Neuronal stem cell (in vitro differentiated cells): ENCODE results near the gene PRTG.

ENCODE experiments used
- DNase-seq: peaks from one replicate; pipeline ENCODE4 v3.0.0-alpha.2; 2013; ENCODE audit warnings: low spot score
- H2AFZ ChIP-seq: one replicate; pipeline ENCODE4 v1.6.1; 2013; ENCODE audit warnings: mild to moderate bottlenecking, low read length, inconsistent platforms
- H2AK5ac ChIP-seq: 2 replicates; pipeline ENCODE4 v1.6.1; 2013; ENCODE audit warnings: low read depth, mild to moderate bottlenecking, inconsistent platforms, low read length, moderate library complexity, mixed read lengths
- H2BK120ac ChIP-seq: 2 replicates; pipeline ENCODE4 v1.6.1; 2013; ENCODE audit warnings: low read depth, mild to moderate bottlenecking, inconsistent platforms, low read length, moderate library complexity, mixed read lengths
- H2BK12ac ChIP-seq: one replicate; pipeline ENCODE4 v1.6.1; 2013; ENCODE audit warnings: low read length, inconsistent platforms
- H2BK15ac ChIP-seq: 2 replicates; pipeline ENCODE4 v1.6.1; 2013; ENCODE audit warnings: mild to moderate bottlenecking, low read length, inconsistent platforms, mixed read lengths
- H2BK5ac ChIP-seq: one replicate; pipeline ENCODE4 v1.6.1; 2013; ENCODE audit warnings: inconsistent platforms, mild to moderate bottlenecking, low read length, moderate library complexity
- H3K14ac ChIP-seq: one replicate; pipeline ENCODE4 v1.6.1; 2013; ENCODE audit warnings: low read length, inconsistent platforms
- H3K18ac ChIP-seq: 2 replicates; pipeline ENCODE4 v1.6.1; 2013; ENCODE audit warnings: low read length, inconsistent platforms
- H3K23ac ChIP-seq: 2 replicates; pipeline ENCODE4 v1.6.1; 2013; ENCODE audit warnings: low read depth, mild to moderate bottlenecking, mixed read lengths, low read length, inconsistent platforms; ENCODE audit not compliant: poor library complexity
- H3K27ac ChIP-seq: replicated peaks from 3 replicates; pipeline ENCODE4 v1.5.1; 2013; ENCODE audit warnings: low read length, inconsistent platforms
- H3K27me3 ChIP-seq, 3 experiments: 2 replicates each; pipeline ENCODE4 v1.6.1; 2013; ENCODE audit warnings: low read length in 3 of 3, mild to moderate bottlenecking in 2 of 3, inconsistent platforms in 1 of 3, low read depth in 1 of 3, mixed read lengths in 1 of 3, moderate library complexity in 1 of 3; ENCODE audit not compliant: control insufficient read depth in 3 of 3, insufficient read depth in 3 of 3
- H3K36me3 ChIP-seq, 2 donors: replicated peaks in 1 of 2; 2 replicates each; pipeline ENCODE4 v1.6.1; 2013; ENCODE audit warnings: low read length in 2 of 2; ENCODE audit not compliant: control insufficient read depth in 2 of 2, insufficient read depth in 2 of 2
- H3K4ac ChIP-seq: 2 replicates; pipeline ENCODE4 v1.6.1; 2013; ENCODE audit warnings: inconsistent platforms, mild to moderate bottlenecking, low read length, moderate library complexity
- H3K4me1 ChIP-seq, 2 donors: 1 replicate in 1 of 2; 2 replicates in 1 of 2; pipeline ENCODE4 v1.6.1; 2013; ENCODE audit warnings: low read length in 2 of 2, low read depth in 1 of 2; ENCODE audit not compliant: control insufficient read depth in 2 of 2, insufficient read depth in 1 of 2
- H3K4me2 ChIP-seq: one replicate; pipeline ENCODE4 v1.6.1; 2013; ENCODE audit warnings: mild to moderate bottlenecking, low read length, inconsistent platforms; ENCODE audit not compliant: insufficient read depth, poor library complexity, severe bottlenecking
- H3K4me3 ChIP-seq, 2 donors: 2 replicates each; pipeline ENCODE4 v1.5.1; 2013; ENCODE audit warnings: low read length in 2 of 2, mild to moderate bottlenecking in 2 of 2, inconsistent platforms in 1 of 2, moderate library complexity in 1 of 2
- H3K79me1 ChIP-seq: one replicate; pipeline ENCODE4 v1.6.1; 2013; ENCODE audit warnings: low read depth, mild to moderate bottlenecking, inconsistent platforms, low read length, moderate library complexity
- H3K9ac ChIP-seq: one replicate; pipeline ENCODE4 v1.6.1; 2013; ENCODE audit warnings: mild to moderate bottlenecking, low read depth, low read length, inconsistent platforms; ENCODE audit not compliant: poor library complexity
- H3K9me3 ChIP-seq, 2 donors: replicated peaks in 1 of 2; 2 replicates each; pipeline versions ENCODE3 to v1.6.1; 2013; ENCODE audit warnings: low read length in 2 of 2, mild to moderate bottlenecking in 2 of 2, inconsistent platforms in 1 of 2, low read depth in 1 of 2, mixed read lengths in 1 of 2, moderate library complexity in 1 of 2; ENCODE audit not compliant: control insufficient read depth in 2 of 2, insufficient read depth in 1 of 2
- H4K8ac ChIP-seq: one replicate; pipeline ENCODE4 v1.6.1; 2013; ENCODE audit warnings: low read depth, mild to moderate bottlenecking, inconsistent platforms, low read length, moderate library complexity
- H4K91ac ChIP-seq: one replicate; pipeline ENCODE4 v1.6.1; 2013; ENCODE audit warnings: low read length, low read depth, mild to moderate bottlenecking, inconsistent platforms; ENCODE audit not compliant: poor library complexity
- WGBS, 2 donors: extraction: QIAGEN DNeasy Blood & Tissue Kit; methylation state at CpG; one replicate each; pipeline ENCODE4 v1.1.7; 2013; ENCODE audit warnings: missing lambda C conversion rate in 2 of 2, mixed read lengths in 1 of 2; ENCODE audit not compliant: insufficient read length in 2 of 2, insufficient replicate concordance in 1 of 2; ENCODE audit errors: extremely low coverage in 2 of 2; 5-methylcytosine and 5-hydroxymethylcytosine counted together

Gene PRTG

DNA sequence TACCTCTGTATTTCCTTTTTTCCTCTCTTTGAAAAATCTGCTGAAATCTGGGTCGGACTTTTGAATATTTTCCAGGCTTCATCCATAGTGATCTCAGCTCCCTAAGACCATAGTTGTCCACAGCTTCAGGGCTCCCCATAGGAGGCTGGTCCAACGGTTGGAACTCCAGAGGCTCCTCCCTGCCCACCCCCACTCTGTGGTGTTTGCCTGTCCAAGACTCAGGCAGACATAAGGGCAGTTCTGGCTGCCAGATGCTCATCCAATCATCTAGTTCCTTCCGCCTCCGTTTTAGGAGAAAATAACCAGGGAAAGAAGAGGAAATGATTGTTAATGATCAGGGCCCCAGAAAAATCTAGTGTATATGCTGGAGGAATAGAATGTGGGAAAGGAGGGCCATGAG is 27.9 kb upstream of the PRTG start:
- no peak overlapping the region for H3K18ac ChIP-seq
- H3K14ac ChIP-seq, result no peak overlapping the region
- no peak overlapping the region for H3K27ac ChIP-seq
- no peak overlapping the region for H2BK120ac ChIP-seq
- no peak overlapping the region for H2BK12ac ChIP-seq
- H3K9me3 ChIP-seq, result no peaks in the 10 kb centered on the region
- no peak overlapping the region for H3K23ac ChIP-seq
- no peak overlapping the region for H3K9ac ChIP-seq
- H3K4me3 ChIP-seq, result no peak overlapping the region
- H3K27me3 ChIP-seq, result no peaks in the 10 kb centered on the region
- H3K4me2 ChIP-seq, result no peak overlapping the region
- H2AFZ ChIP-seq, result peak overlapping the region; percentile 44
- no peak for DNase-seq
- no peak overlapping the region for H2BK15ac ChIP-seq
- no peaks in the 10 kb centered on the region for H3K79me1 ChIP-seq
- H2AK5ac ChIP-seq, result no peak overlapping the region
- no peak overlapping the region for H4K8ac ChIP-seq
- H3K4ac ChIP-seq, result no peak overlapping the region
- H3K4me1 ChIP-seq, result peaks cover 24 to 33% of the 10 kb centered on the region in 2 donors
- H2BK5ac ChIP-seq, result no peak overlapping the region
- no peaks in the 10 kb centered on the region for H3K36me3 ChIP-seq
- WGBS, 2 donors, result no CpG with 5 or more reads among the region's 4 CpGs
- no peak overlapping the region for H4K91ac ChIP-seq

- WGBS, 2 donors, result no CpG with 5 or more reads among the region's 4 CpGs
- Histone ChIP-seq H3K4me1 (peaks cover 21 to 30% of the 10 kb centered on the region in 2 donors), H2BK15ac (no peak overlapping the region), H3K27ac (no peak overlapping the region), H3K27me3 (no peaks in the 10 kb centered on the region), H3K18ac (no peak overlapping the region), H3K4ac (no peak overlapping the region), H2BK5ac (no peak overlapping the region), H3K14ac (no peak overlapping the region), H3K36me3 (no peaks in the 10 kb centered on the region), H2BK120ac (no peak overlapping the region), H2BK12ac (no peak overlapping the region), H3K9me3 (no peaks in the 10 kb centered on the region), H3K79me1 (no peaks in the 10 kb centered on the region), H3K4me2 (no peak overlapping the region), H3K9ac (no peak overlapping the region), H4K91ac (no peak overlapping the region), H3K23ac (no peak overlapping the region), H2AK5ac (no peak overlapping the region), H3K4me3 (no peak overlapping the region), H2AFZ (no peak overlapping the region), H4K8ac (no peak overlapping the region)
- no peak for DNase-seq
These were observed 27.3 kb upstream of the PRTG start for GRCh38 chr15:55770261-55770660.

- H3K4me1 ChIP-seq, result peaks cover 15 to 18% of the 10 kb centered on the region in 2 donors
- DNase-seq, result peak; percentile 48
- no peak overlapping the region for H3K23ac ChIP-seq
- no peak overlapping the region for H2AFZ ChIP-seq
- no peak overlapping the region for H3K4ac ChIP-seq
- no peaks in the 10 kb centered on the region for H3K36me3 ChIP-seq
- no peak overlapping the region for H2BK15ac ChIP-seq
- no CpG with 5 or more reads among the region's 10 CpGs for WGBS, 2 donors
- H3K4me3 ChIP-seq, result no peak overlapping the region
- H2BK5ac ChIP-seq, result no peak overlapping the region
- H4K8ac ChIP-seq, result no peak overlapping the region
- peak overlapping the region; percentile 47 for H3K27ac ChIP-seq
- no peaks in the 10 kb centered on the region for H3K79me1 ChIP-seq
- no peak overlapping the region for H4K91ac ChIP-seq
- no peak overlapping the region for H2BK12ac ChIP-seq
- no peak overlapping the region for H2AK5ac ChIP-seq
- H2BK120ac ChIP-seq, result no peak overlapping the region
- H3K14ac ChIP-seq, result no peak overlapping the region
- no peak overlapping the region for H3K4me2 ChIP-seq
- H3K18ac ChIP-seq, result no peak overlapping the region
- H3K9ac ChIP-seq, result no peak overlapping the region
- no peaks in the 10 kb centered on the region for H3K27me3 ChIP-seq
- H3K9me3 ChIP-seq, result no peaks in the 10 kb centered on the region
These were observed 25.8 kb upstream of the PRTG start for GRCh38 chr15:55768670-55769185.

DNA sequence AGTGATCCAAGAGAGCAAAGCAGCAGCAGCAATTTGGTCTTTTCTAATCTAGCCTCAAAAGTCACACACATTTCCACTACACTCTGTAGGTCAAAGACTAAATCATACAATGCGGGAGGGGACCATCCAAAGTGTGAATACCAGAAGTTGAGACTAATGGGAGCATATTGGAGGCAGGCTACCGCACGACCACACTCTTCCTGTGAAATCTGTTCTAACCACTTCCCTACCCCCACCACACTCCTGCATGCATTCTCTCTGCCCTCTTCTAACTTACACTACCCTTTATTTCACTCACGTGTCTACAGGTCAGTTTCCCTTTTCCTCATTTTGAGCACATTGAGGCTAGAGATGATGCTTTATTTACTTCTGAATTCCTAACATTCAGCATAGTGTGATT is 23.7 kb upstream of the PRTG start:
- no peak overlapping the region for H4K8ac ChIP-seq
- H4K91ac ChIP-seq, result no peak overlapping the region
- H2AK5ac ChIP-seq, result no peak overlapping the region
- no peak overlapping the region for H3K14ac ChIP-seq
- peak overlapping the region; percentile 42 for H2AFZ ChIP-seq
- H3K9me3 ChIP-seq, result no peaks in the 10 kb centered on the region
- H2BK12ac ChIP-seq, result peak overlapping the region; percentile 2
- no peaks in the 10 kb centered on the region for H3K79me1 ChIP-seq
- H2BK120ac ChIP-seq, result no peak overlapping the region
- H2BK5ac ChIP-seq, result no peak overlapping the region
- H3K4me1 ChIP-seq, result peaks cover 14 to 15% of the 10 kb centered on the region in 2 donors
- no peak overlapping the region for H3K23ac ChIP-seq
- H3K4ac ChIP-seq, result no peak overlapping the region
- no peak overlapping the region for H3K18ac ChIP-seq
- H3K27me3 ChIP-seq, result no peaks in the 10 kb centered on the region
- no peak overlapping the region for H2BK15ac ChIP-seq
- no peak for DNase-seq
- H3K27ac ChIP-seq, result no peak overlapping the region
- no peak overlapping the region for H3K4me3 ChIP-seq
- H3K4me2 ChIP-seq, result no peak overlapping the region
- H3K36me3 ChIP-seq, result no peaks in the 10 kb centered on the region
- no peak overlapping the region for H3K9ac ChIP-seq
- no CpG with 5 or more reads among the region's 4 CpGs for WGBS, 2 donors
